ENCODE results near the gene AHNAK.

- TF ChIP-seq CTCF (IDR thresholded peaks at IDR 0.05) = no peak
- no peak for TF ChIP-seq MAFK (IDR thresholded peaks at IDR 0.05; ENCODE audit: partially characterized antibody)
- no peak for TF ChIP-seq USF2 (IDR thresholded peaks at IDR 0.05)
- TF ChIP-seq SMC3 (IDR thresholded peaks at IDR 0.05) = no peak
- no peak for TF ChIP-seq EHMT2 (IDR thresholded peaks at IDR 0.05; ENCODE audit: low read depth)
- no peak for TF ChIP-seq POLR2A (IDR thresholded peaks at IDR 0.05; ENCODE audit: low read length)
- no peak for TF ChIP-seq ESRRA (IDR thresholded peaks at IDR 0.05; ENCODE audit: borderline replicate concordance, low read length)
- TF ChIP-seq TP53 (CRISPR knock-in tag; IDR thresholded peaks at IDR 0.05) = no peak
- no peak for TF ChIP-seq ELK1 (IDR thresholded peaks at IDR 0.05; ENCODE audit: low read depth, low read length)
- no peak for TF ChIP-seq BHLHE40 (IDR thresholded peaks at IDR 0.05; ENCODE audit: low read depth, low read length)
- no peak for TF ChIP-seq RNF2 (IDR thresholded peaks at IDR 0.05; ENCODE audit: borderline replicate concordance, low read depth)
Measured at GRCh38 chr11:62575156-62575555, 28.6 kb upstream of the AHNAK start.

All from A549 (cell line).